Activated CD4-positive, alpha-beta memory T cell treated with anti-CD3 and anti-CD28 coated beads for 36 hours (primary cell): ENCODE results near the gene PIK3C2G. TPM values are rescaled to one million over a fixed set of nuclear protein-coding genes. Genes with fewer than 3 reads are reported as not detected.

Experiments used
- CTCF ChIA-PET: fragments of 350-600 bp; sonication (Branson Sonifier 250); formaldehyde crosslinking; loops from one replicate; lab custom pipeline; 2021; ENCODE audit warnings: antibody characterized with exemption, inconsistent platforms; lab: Charles Lee
- POLR2A ChIA-PET: fragments of 350-600 bp; sonication (Branson Sonifier 250); formaldehyde crosslinking; loops from one replicate; lab custom pipeline; 2021; ENCODE audit warnings: antibody characterized with exemption; lab: Charles Lee
- DNase-seq: peaks from one replicate; pipeline ENCODE4 v3.0.0-alpha.2; 2020
- H3K27ac Mint-ChIP-seq: one replicate; pipeline ENCODE4 v1.8.0; 2021; ENCODE audit warnings: mixed read lengths
- H3K27me3 Mint-ChIP-seq: one replicate; pipeline ENCODE4 v1.8.0; 2021; ENCODE audit warnings: mixed read lengths
- H3K36me3 Mint-ChIP-seq: one replicate; pipeline ENCODE4 v1.8.0; 2021; ENCODE audit warnings: mixed read lengths
- H3K4me1 Mint-ChIP-seq: one replicate; pipeline ENCODE4 v1.8.0; 2021; ENCODE audit warnings: low read depth, mixed read lengths
- H3K4me3 Mint-ChIP-seq: one replicate; pipeline ENCODE4 v1.8.0; 2021; ENCODE audit warnings: mild to moderate bottlenecking, mixed read lengths
- H3K9me3 Mint-ChIP-seq: one replicate; pipeline ENCODE4 v1.8.0; 2021; ENCODE audit warnings: mixed read lengths
- intact Hi-C: fragments of 100-400 bp; cut with micrococcal nuclease; formaldehyde crosslinking; loops from one replicate; pipeline ENCODE4 v1.15.1; 2023
- total RNA-seq, 2 experiments: library from RNA; stranded (reverse); gene quantifications; one replicate each; pipeline ENCODE4 v1.2.3, GENCODE V29; 2021

The PIK3C2G gene
- total RNA-seq, 2 experiments from 2014 or later: not detected

GRCh38 chr12:18562531-18562930, 301.2 kb downstream of the PIK3C2G start:
- H3K4me3 Mint-ChIP-seq: no peak overlapping the region

GRCh38 chr12:18564306-18564705, 303.0 kb downstream of the PIK3C2G start:
- DNase-seq: no peak
- Mint-ChIP-seq H3K4me1 (no peaks in the 10 kb centered on the region), H3K9me3 (peaks cover 13% of the 10 kb centered on the region), H3K4me3 (no peak overlapping the region), H3K27ac (no peak overlapping the region), H3K36me3 (no peaks in the 10 kb centered on the region), H3K27me3 (no peaks in the 10 kb centered on the region)
- ChIA-PET POLR2A (no interaction called here), CTCF (no interaction called here)
- intact Hi-C loops: no loop called here

More at GRCh38 chr12:18562531-18562930, 301.2 kb downstream of the PIK3C2G start:
- intact Hi-C loops: no loop called here
- Mint-ChIP-seq H3K27ac (no peak overlapping the region), H3K4me1 (no peaks in the 10 kb centered on the region), H3K27me3 (no peaks in the 10 kb centered on the region), H3K36me3 (no peaks in the 10 kb centered on the region), H3K9me3 (peaks cover 4% of the 10 kb centered on the region)
- CTCF ChIA-PET: no interaction called here
- POLR2A ChIA-PET: no interaction called here
- DNase-seq: no peak

GRCh38 chr12:18567787-18568186, 306.5 kb downstream of the PIK3C2G start:
- POLR2A ChIA-PET: no interaction called here
- Mint-ChIP-seq H3K9me3 (peaks cover 11% of the 10 kb centered on the region), H3K36me3 (no peaks in the 10 kb centered on the region), H3K27me3 (no peaks in the 10 kb centered on the region), H3K27ac (no peak overlapping the region), H3K4me3 (no peak overlapping the region), H3K4me1 (no peaks in the 10 kb centered on the region)
- intact Hi-C loops: no loop called here
- no peak for DNase-seq
- CTCF ChIA-PET: no interaction called here

- no peak overlapping the region for H3K27ac Mint-ChIP-seq
- intact Hi-C loops: no loop called here
- H3K4me3 Mint-ChIP-seq: no peak overlapping the region
- no peaks in the 10 kb centered on the region for H3K36me3 Mint-ChIP-seq
- peaks cover 13% of the 10 kb centered on the region for H3K9me3 Mint-ChIP-seq
- DNase-seq: no peak
- no peaks in the 10 kb centered on the region for H3K4me1 Mint-ChIP-seq
- ChIA-PET POLR2A (no interaction called here), CTCF (no interaction called here)
- H3K27me3 Mint-ChIP-seq: no peaks in the 10 kb centered on the region
These were observed 309.2 kb downstream of the PIK3C2G start for GRCh38 chr12:18570543-18570942.

GRCh38 chr12:18576104-18576626, 314.8 kb downstream of the PIK3C2G start:
- H3K4me1 Mint-ChIP-seq: no peaks in the 10 kb centered on the region
- no peak overlapping the region for H3K4me3 Mint-ChIP-seq
- intact Hi-C loops: no loop called here
- no peaks in the 10 kb centered on the region for H3K36me3 Mint-ChIP-seq
- H3K9me3 Mint-ChIP-seq: peaks cover 2% of the 10 kb centered on the region
- ChIA-PET POLR2A (no interaction called here), CTCF (no interaction called here)
- no peak overlapping the region for H3K27ac Mint-ChIP-seq
- no peaks in the 10 kb centered on the region for H3K27me3 Mint-ChIP-seq
- no peak for DNase-seq

- Mint-ChIP-seq H3K9me3 (peaks cover 2% of the 10 kb centered on the region), H3K4me1 (no peaks in the 10 kb centered on the region), H3K4me3 (no peak overlapping the region), H3K27ac (no peak overlapping the region), H3K27me3 (no peaks in the 10 kb centered on the region), H3K36me3 (no peaks in the 10 kb centered on the region)
- CTCF ChIA-PET: no interaction called here
- intact Hi-C loops: no loop called here
- POLR2A ChIA-PET: no interaction called here
- no peak for DNase-seq
These were observed 315.3 kb downstream of the PIK3C2G start for GRCh38 chr12:18576648-18577047.

- no peak for DNase-seq
- H3K4me1 Mint-ChIP-seq: no peaks in the 10 kb centered on the region
- no peaks in the 10 kb centered on the region for H3K27me3 Mint-ChIP-seq
- no peaks in the 10 kb centered on the region for H3K9me3 Mint-ChIP-seq
- H3K36me3 Mint-ChIP-seq: no peaks in the 10 kb centered on the region
- CTCF ChIA-PET: no interaction called here
- POLR2A ChIA-PET: no interaction called here
- no peak overlapping the region for H3K4me3 Mint-ChIP-seq
- H3K27ac Mint-ChIP-seq: no peak overlapping the region
- intact Hi-C loops: no loop called here
These were observed 316.9 kb downstream of the PIK3C2G start for GRCh38 chr12:18578191-18578590.

GRCh38 chr12:18580291-18580690, 319.0 kb downstream of the PIK3C2G start:
- H3K27me3 Mint-ChIP-seq: no peaks in the 10 kb centered on the region
- no peaks in the 10 kb centered on the region for H3K4me1 Mint-ChIP-seq
- H3K27ac Mint-ChIP-seq: no peak overlapping the region
- no peak overlapping the region for H3K4me3 Mint-ChIP-seq
- H3K9me3 Mint-ChIP-seq: no peaks in the 10 kb centered on the region
- DNase-seq: no peak
- CTCF ChIA-PET: no interaction called here
- no peaks in the 10 kb centered on the region for H3K36me3 Mint-ChIP-seq
- intact Hi-C loops: no loop called here
- POLR2A ChIA-PET: no interaction called here

GRCh38 chr12:18580706-18581105, 319.4 kb downstream of the PIK3C2G start:
- H3K4me3 Mint-ChIP-seq: no peak overlapping the region

GRCh38 chr12:18581232-18581962, 320.1 kb downstream of the PIK3C2G start:
- no peak overlapping the region for H3K4me3 Mint-ChIP-seq
- no peaks in the 10 kb centered on the region for H3K4me1 Mint-ChIP-seq
- H3K36me3 Mint-ChIP-seq: no peaks in the 10 kb centered on the region
- no peak overlapping the region for H3K27ac Mint-ChIP-seq
- no peak for DNase-seq
- H3K27me3 Mint-ChIP-seq: no peaks in the 10 kb centered on the region
- ChIA-PET CTCF (no interaction called here), POLR2A (interaction anchor here (0.6 kb wide), 1 partner anchor 48 kb away, joined by 3 read pairs; no protein-coding TSS in a partner anchor)
- intact Hi-C loops: no loop called here
- H3K9me3 Mint-ChIP-seq: no peaks in the 10 kb centered on the region

More at GRCh38 chr12:18580706-18581105, 319.4 kb downstream of the PIK3C2G start:
- H3K27me3 Mint-ChIP-seq: no peaks in the 10 kb centered on the region
- DNase-seq: no peak
- ChIA-PET POLR2A (no interaction called here), CTCF (no interaction called here)
- intact Hi-C loops: no loop called here
- no peaks in the 10 kb centered on the region for H3K4me1 Mint-ChIP-seq
- H3K27ac Mint-ChIP-seq: no peak overlapping the region
- H3K36me3 Mint-ChIP-seq: no peaks in the 10 kb centered on the region
- H3K9me3 Mint-ChIP-seq: no peaks in the 10 kb centered on the region

GRCh38 chr12:18583655-18584054, 322.3 kb downstream of the PIK3C2G start:
- ChIA-PET CTCF (no interaction called here), POLR2A (no interaction called here)
- no peaks in the 10 kb centered on the region for H3K4me1 Mint-ChIP-seq

GRCh38 chr12:18586581-18586980, 325.3 kb downstream of the PIK3C2G start:
- no peaks in the 10 kb centered on the region for H3K4me1 Mint-ChIP-seq
- intact Hi-C loops: no loop called here
- ChIA-PET POLR2A (no interaction called here), CTCF (no interaction called here)
- DNase-seq: no peak
- no peak overlapping the region for H3K4me3 Mint-ChIP-seq
- H3K9me3 Mint-ChIP-seq: peaks cover 2% of the 10 kb centered on the region
- no peaks in the 10 kb centered on the region for H3K36me3 Mint-ChIP-seq
- H3K27me3 Mint-ChIP-seq: no peaks in the 10 kb centered on the region
- no peak overlapping the region for H3K27ac Mint-ChIP-seq

More at GRCh38 chr12:18583655-18584054, 322.3 kb downstream of the PIK3C2G start:
- Mint-ChIP-seq H3K36me3 (no peaks in the 10 kb centered on the region), H3K4me3 (no peak overlapping the region), H3K27me3 (no peaks in the 10 kb centered on the region), H3K27ac (no peak overlapping the region), H3K9me3 (no peaks in the 10 kb centered on the region)
- no peak for DNase-seq
- intact Hi-C loops: no loop called here

- no peak overlapping the region for H3K27ac Mint-ChIP-seq
- ChIA-PET CTCF (no interaction called here), POLR2A (no interaction called here)
- H3K4me3 Mint-ChIP-seq: no peak overlapping the region
- no peak for DNase-seq
- no peaks in the 10 kb centered on the region for H3K4me1 Mint-ChIP-seq
- H3K27me3 Mint-ChIP-seq: no peaks in the 10 kb centered on the region
- intact Hi-C loops: no loop called here
- H3K9me3 Mint-ChIP-seq: peaks cover 2% of the 10 kb centered on the region
- H3K36me3 Mint-ChIP-seq: no peaks in the 10 kb centered on the region
These were observed 328.0 kb downstream of the PIK3C2G start for GRCh38 chr12:18589316-18589715.
